OCI-LY7 (cell line): ENCODE results near the gene PPFIA2.

Experiments used
- EZH2phosphoT487 ChIP-seq: fragments of 200-600 bp; sonication (generic); IDR thresholded peaks from 2 replicates; pipeline ENCODE4 v1.6.1; 2018; ENCODE audit warnings: low read depth, borderline replicate concordance, mild to moderate bottlenecking, mixed run types, antibody characterized with exemption, low read length, moderate library complexity, mixed read lengths
- TF ChIP-seq, protein P1 (sequence below): fragments of 200-600 bp; sonication (generic); conservative IDR thresholded peaks from 2 replicates; pipeline ENCODE4 v1.5.1; 2014; ENCODE audit warnings: mild to moderate bottlenecking, antibody characterized with exemption, low read length, moderate library complexity, mixed read lengths

DNA sequence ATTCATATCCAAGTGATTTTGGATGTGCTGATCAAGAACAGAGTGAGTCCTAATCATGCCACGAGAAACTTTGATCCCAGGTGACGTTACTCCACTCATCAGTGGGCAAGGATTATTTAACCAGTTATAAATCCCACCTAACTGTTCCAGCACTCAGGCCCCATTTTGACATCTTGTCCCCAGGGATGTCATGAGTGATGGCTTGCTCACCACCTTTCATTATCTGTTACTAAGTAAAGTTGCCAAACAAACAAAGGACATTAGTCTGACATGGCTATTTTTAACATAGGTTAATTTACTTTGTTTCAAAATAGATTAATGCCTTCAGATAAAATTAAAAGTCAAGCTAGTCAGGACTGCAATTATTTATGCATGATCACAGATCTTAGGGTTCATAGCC is 425.3 kb downstream of the PPFIA2 start:
- TF ChIP-seq, protein P1, sequence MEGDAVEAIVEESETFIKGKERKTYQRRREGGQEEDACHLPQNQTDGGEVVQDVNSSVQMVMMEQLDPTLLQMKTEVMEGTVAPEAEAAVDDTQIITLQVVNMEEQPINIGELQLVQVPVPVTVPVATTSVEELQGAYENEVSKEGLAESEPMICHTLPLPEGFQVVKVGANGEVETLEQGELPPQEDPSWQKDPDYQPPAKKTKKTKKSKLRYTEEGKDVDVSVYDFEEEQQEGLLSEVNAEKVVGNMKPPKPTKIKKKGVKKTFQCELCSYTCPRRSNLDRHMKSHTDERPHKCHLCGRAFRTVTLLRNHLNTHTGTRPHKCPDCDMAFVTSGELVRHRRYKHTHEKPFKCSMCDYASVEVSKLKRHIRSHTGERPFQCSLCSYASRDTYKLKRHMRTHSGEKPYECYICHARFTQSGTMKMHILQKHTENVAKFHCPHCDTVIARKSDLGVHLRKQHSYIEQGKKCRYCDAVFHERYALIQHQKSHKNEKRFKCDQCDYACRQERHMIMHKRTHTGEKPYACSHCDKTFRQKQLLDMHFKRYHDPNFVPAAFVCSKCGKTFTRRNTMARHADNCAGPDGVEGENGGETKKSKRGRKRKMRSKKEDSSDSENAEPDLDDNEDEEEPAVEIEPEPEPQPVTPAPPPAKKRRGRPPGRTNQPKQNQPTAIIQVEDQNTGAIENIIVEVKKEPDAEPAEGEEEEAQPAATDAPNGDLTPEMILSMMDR, result no peak
- no peak for TF ChIP-seq EZH2phosphoT487
